ENCODE measurements around the gene FASTKD3.

The FASTKD3 gene

GRCh38 chr5:7846327-7846726 is 22.5 kb downstream of the FASTKD3 start:
- no peak for DNase-seq

- no peak for DNase-seq
Measured at GRCh38 chr5:7845557-7845956, 23.3 kb downstream of the FASTKD3 start.

- no peak for DNase-seq
Measured at GRCh38 chr5:7844901-7845300, 23.9 kb downstream of the FASTKD3 start.

GRCh38 chr5:7842531-7842930 is 26.3 kb downstream of the FASTKD3 start:
- no peak for DNase-seq

- no peak for DNase-seq
Measured at GRCh38 chr5:7837403-7837802, 31.4 kb downstream of the FASTKD3 start.

- no peak for DNase-seq
Measured at GRCh38 chr5:7834982-7835381, 33.8 kb downstream of the FASTKD3 start.

- DNase-seq = no peak
Measured at GRCh38 chr5:7828269-7828668, 40.6 kb downstream of the FASTKD3 start.

GRCh38 chr5:7827610-7828009 is 41.2 kb downstream of the FASTKD3 start:
- no peak for DNase-seq

GRCh38 chr5:7825630-7826029 is 43.2 kb downstream of the FASTKD3 start:
- no peak for DNase-seq

- no peak for DNase-seq
Measured at GRCh38 chr5:7824995-7825394, 43.8 kb downstream of the FASTKD3 start.

- DNase-seq = no peak
Measured at GRCh38 chr5:7823594-7823993, 45.2 kb downstream of the FASTKD3 start.

GRCh38 chr5:7822449-7822848 is 46.4 kb downstream of the FASTKD3 start:
- no peak for DNase-seq

GRCh38 chr5:7816535-7816901 is 52.3 kb downstream of the FASTKD3 start:
- no peak for DNase-seq

GRCh38 chr5:7815892-7816534 is 52.8 kb downstream of the FASTKD3 start:
- peak; percentile 29 for DNase-seq

GRCh38 chr5:7814816-7815215 is 54.0 kb downstream of the FASTKD3 start:
- no peak for DNase-seq

- DNase-seq = no peak
Measured at GRCh38 chr5:7813576-7813975, 55.3 kb downstream of the FASTKD3 start.

GRCh38 chr5:7813007-7813406 is 55.8 kb downstream of the FASTKD3 start:
- no peak for DNase-seq

GRCh38 chr5:7811715-7812114 is 57.1 kb downstream of the FASTKD3 start:
- no peak for DNase-seq
